ENCODE data around the gene SH3PXD2A.

SH3PXD2A gene

DNA sequence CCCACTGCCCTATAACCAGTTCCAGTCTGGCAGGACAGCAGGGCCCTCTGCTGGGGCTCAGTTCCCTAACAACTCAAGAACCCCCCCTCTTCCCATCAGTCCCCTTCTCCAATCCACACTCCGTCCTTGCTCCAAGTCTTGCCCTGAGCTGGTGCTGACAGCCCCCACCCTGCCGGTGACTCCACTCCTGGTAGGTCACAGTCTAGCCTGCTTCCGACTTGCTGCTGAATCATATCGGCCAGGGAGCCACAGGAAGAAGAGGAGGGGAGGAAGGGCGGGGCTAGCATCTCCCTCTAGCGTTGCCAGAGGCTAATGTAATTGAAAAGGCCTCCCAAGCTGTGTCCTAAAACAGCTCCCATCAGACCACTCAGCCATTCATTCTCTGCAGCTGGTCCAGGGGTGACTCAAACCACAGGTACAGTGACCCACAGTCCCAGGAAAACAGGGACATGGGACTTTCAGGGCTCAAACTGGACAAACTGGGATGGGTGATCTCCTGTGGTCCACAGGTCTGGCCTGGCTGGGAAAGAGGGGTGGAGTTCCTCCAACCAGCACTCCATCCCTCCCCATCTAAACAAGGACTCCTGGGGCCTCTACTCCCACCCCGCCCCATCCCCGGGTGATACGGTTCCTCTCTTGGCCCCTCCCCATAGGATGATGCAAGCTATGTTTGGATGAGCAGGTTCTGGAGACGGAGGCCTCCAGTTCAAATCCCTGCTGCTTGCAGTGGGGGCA is 158.8 kb downstream of the SH3PXD2A start:
- peak; percentile 92 for DNase-seq (ENCODE audit: low read depth)
- TF ChIP-seq, protein P1, sequence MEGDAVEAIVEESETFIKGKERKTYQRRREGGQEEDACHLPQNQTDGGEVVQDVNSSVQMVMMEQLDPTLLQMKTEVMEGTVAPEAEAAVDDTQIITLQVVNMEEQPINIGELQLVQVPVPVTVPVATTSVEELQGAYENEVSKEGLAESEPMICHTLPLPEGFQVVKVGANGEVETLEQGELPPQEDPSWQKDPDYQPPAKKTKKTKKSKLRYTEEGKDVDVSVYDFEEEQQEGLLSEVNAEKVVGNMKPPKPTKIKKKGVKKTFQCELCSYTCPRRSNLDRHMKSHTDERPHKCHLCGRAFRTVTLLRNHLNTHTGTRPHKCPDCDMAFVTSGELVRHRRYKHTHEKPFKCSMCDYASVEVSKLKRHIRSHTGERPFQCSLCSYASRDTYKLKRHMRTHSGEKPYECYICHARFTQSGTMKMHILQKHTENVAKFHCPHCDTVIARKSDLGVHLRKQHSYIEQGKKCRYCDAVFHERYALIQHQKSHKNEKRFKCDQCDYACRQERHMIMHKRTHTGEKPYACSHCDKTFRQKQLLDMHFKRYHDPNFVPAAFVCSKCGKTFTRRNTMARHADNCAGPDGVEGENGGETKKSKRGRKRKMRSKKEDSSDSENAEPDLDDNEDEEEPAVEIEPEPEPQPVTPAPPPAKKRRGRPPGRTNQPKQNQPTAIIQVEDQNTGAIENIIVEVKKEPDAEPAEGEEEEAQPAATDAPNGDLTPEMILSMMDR (conservative IDR thresholded peaks at IDR 0.05; ENCODE audit: control insufficient read depth, insufficient read depth, low read depth, low read length), result peak; percentile 62
- H3K4me3 ChIP-seq (ENCODE audit: control insufficient read depth, low read depth, low read length), result no peak overlapping the region

DNA sequence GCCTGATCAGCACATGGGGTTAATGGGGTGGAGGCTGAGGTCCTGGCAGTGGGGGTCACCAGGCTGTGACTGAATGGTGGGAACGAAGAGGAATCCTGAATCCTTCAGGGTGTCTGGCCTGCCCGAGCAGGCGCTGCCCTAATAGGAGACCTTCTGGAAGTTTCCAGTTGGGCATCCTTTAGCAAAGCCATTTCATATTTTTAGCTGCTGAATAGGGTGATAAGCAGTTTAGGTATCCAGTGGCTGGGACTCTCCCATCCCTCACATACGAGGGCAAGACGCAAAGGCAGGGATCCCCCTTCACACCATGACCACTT is 159.3 kb downstream of the SH3PXD2A start:
- DNase-seq (ENCODE audit: low read depth), result no peak
- TF ChIP-seq, protein P1 (conservative IDR thresholded peaks at IDR 0.05; ENCODE audit: control insufficient read depth, insufficient read depth, low read depth, low read length), result no peak
- no peak overlapping the region for H3K4me3 ChIP-seq (ENCODE audit: control insufficient read depth, low read depth, low read length)

DNA sequence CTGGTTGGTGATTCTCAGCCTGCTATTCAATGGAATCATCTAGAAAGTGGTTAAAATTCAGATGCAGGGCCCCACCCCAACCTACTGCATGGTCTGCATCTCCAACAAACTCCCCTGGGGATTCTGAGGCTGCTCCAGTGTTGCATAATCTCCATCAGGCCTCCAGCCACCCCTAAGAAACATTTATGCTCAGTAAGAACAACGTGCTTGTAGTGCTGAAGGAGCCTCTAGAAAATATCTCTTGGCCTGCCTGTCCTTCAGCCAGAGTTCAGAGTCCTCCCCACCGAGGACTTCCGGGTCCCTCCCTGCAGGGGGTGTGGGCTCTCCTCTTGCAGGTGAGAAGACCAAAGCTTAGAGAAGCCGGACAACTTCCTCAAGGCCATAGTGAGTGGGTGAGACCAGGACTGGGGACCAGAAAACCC is 159.8 kb downstream of the SH3PXD2A start:
- no peak overlapping the region for H3K4me3 ChIP-seq (ENCODE audit: control insufficient read depth, low read depth, low read length)
- TF ChIP-seq, protein P1 (conservative IDR thresholded peaks at IDR 0.05; ENCODE audit: control insufficient read depth, insufficient read depth, low read depth, low read length), result no peak
- peak; percentile 72 for DNase-seq (ENCODE audit: low read depth)

DNA sequence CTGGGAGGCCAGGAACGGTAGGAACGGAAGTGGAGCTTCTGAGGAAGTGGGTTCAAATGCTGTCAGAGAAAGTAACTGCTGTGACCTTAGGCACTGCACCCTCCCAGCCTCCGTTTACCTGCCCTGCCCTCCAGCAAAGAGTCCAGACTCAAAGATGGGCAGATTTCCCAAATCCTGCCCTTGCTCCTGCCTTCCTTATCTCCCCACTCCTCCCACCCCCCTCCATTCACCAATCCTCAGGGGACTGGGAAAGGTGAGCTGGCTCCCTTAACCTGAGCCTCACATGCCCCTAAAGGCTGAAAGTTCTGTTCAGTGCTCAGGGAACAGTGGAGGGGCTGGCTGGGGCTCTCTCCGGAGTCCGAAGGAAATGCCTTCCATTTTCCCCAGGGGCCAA is 161.6 kb downstream of the SH3PXD2A start:
- TF ChIP-seq, protein P1 (conservative IDR thresholded peaks at IDR 0.05; ENCODE audit: control insufficient read depth, insufficient read depth, low read depth, low read length), result no peak
- no peak for DNase-seq (ENCODE audit: low read depth)
- no peak overlapping the region for H3K4me3 ChIP-seq (ENCODE audit: control insufficient read depth, low read depth, low read length)

DNA sequence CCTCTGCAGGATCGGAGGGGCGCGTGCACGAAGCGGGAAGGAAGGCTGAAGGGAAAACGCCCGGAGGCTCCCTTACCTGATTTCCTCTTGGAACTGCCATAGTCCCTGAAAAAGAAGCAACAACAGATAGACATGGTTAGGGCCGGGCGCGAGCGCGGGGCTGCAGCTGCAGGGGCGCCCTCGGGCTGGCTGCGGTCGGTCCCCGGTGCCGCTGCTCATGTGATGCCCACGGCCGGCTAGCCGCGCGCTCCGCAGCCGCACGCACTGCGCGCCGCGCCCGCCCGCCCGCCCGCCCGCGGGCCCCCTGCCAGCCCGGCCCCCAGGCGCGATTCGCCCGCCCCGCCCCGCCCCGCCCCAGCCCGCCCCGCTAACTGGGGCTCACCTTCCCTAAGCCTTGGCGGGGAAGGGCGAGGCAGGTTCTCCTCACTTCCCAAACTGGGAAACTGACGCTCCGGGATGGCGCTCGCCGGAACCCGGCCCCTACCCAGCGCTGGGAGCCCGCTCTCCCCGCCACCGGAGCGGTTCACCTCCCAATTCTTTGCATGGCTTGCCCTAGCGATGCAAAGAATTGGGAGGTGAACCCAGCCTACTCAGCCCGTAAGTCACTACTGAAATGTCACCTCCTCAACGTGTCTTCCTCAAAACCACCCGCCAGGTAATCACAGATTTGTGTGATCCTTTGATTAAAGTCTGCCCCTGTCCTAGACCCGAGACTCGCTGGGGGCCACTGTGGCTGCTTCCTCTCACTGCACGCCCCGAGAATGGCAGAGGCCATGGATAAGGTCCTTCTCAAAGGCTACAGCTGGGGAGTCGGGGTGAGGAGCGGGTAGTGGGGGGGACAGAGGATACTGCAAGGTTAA is 162.2 kb downstream of the SH3PXD2A start:
- DNase-seq (ENCODE audit: low read depth), result no peak
- peak overlapping the region; percentile 40 for H3K4me3 ChIP-seq (ENCODE audit: control insufficient read depth, low read depth, low read length)

DNA sequence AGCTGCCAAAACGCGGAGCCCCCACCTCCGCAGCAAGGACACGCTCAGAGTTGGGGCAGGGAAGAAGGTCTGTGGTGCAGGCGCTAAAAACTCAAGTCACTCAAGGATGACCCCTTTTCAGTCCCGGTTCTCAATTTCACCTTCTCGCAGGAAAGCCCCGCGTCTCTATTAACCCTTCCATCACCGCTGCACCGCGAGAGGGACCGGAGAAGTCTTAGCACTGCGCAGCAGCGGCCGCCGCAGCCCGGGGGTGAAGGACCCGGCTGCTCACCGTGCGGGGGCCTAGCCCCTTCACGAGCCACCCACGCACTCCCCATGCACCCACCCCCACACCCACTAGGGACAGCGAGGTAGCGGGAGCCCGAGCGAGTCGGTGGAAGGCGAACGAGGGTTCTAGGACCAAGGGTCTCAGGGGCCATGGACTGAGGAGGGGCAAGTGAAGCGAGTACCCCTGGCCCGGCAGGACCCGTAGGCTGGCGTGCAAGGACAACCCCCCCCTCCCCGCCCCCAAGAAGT is 162.9 kb downstream of the SH3PXD2A start:
- peak overlapping the region; percentile 40 for H3K4me3 ChIP-seq (ENCODE audit: control insufficient read depth, low read depth, low read length)
- TF ChIP-seq, protein P1 (conservative IDR thresholded peaks at IDR 0.05; ENCODE audit: control insufficient read depth, insufficient read depth, low read depth, low read length), result no peak
- DNase-seq (ENCODE audit: low read depth), result no peak

More for the DNA sequence above, 162.2 kb downstream of the SH3PXD2A start:
- TF ChIP-seq, protein P1 (conservative IDR thresholded peaks at IDR 0.05; ENCODE audit: control insufficient read depth, insufficient read depth, low read depth, low read length), result no peak
